Neural cell (in vitro differentiated cells): ENCODE data around the gene FGF2. TPM values are rescaled to one million over a fixed set of nuclear protein-coding genes. Genes with fewer than 3 reads are reported as not detected.

Source experiments
- H2AFZ ChIP-seq: fragments of 200-600, 300-800 bp; sonication (generic), shearing (Covaris generic); 2 replicates; pipeline ENCODE4 v1.6.0; 2014; ENCODE audit warnings: low read depth, mild to moderate bottlenecking, antibody characterized with exemption, low read length, moderate library complexity
- H3F3A ChIP-seq: fragments of 200-600 bp; shearing (Covaris generic); 2 replicates; pipeline ENCODE4 v1.6.1; 2016; ENCODE audit warnings: mild to moderate bottlenecking, moderate library complexity, mixed read lengths, antibody characterized with exemption, low read length; ENCODE audit not compliant: insufficient read depth, poor library complexity, severe bottlenecking
- H3K27ac ChIP-seq: fragments of 200-600, 300-800 bp; sonication (generic), shearing (Covaris generic); 2 replicates; pipeline ENCODE4 v1.5.1; 2014; ENCODE audit warnings: mild to moderate bottlenecking, low read length, moderate library complexity
- H3K27me3 ChIP-seq: fragments of 300-800, 200-600 bp; sonication (generic), shearing (Covaris generic); 2 replicates; pipeline ENCODE4 v1.6.0; 2014; ENCODE audit warnings: mild to moderate bottlenecking, low read depth, low read length, moderate library complexity; ENCODE audit not compliant: insufficient read depth
- H3K36me3 ChIP-seq: fragments of 300-800, 200-600 bp; sonication (generic), shearing (Covaris generic); 2 replicates; pipeline ENCODE4 v1.5.1; 2014; ENCODE audit warnings: mild to moderate bottlenecking, antibody characterized with exemption, low read length, moderate library complexity; ENCODE audit not compliant: insufficient read depth
- H3K4me2 ChIP-seq: fragments of 300-800, 200-600 bp; sonication (generic), shearing (Covaris generic); 2 replicates; pipeline ENCODE4 v1.6.0; 2014; ENCODE audit warnings: mild to moderate bottlenecking, low read length
- H3K4me3 ChIP-seq: fragments of 300-800, 200-600 bp; sonication (generic), shearing (Covaris generic); 2 replicates; pipeline ENCODE4 v1.5.1; 2014; ENCODE audit warnings: mild to moderate bottlenecking, low read length, moderate library complexity
- H3K79me2 ChIP-seq: fragments of 200-600 bp; shearing (Covaris generic); replicated peaks from 2 replicates; pipeline ENCODE4 v1.6.0; 2014; ENCODE audit warnings: mild to moderate bottlenecking, low read length, moderate library complexity; ENCODE audit not compliant: insufficient read depth
- H3K9ac ChIP-seq: fragments of 300-800, 200-600 bp; sonication (generic), shearing (Covaris generic); 2 replicates; pipeline ENCODE4 v1.6.1; 2016; ENCODE audit warnings: mild to moderate bottlenecking, low read length, mixed read lengths
- H3K9me2 ChIP-seq: fragments of 200-600 bp; shearing (Covaris generic); 2 replicates; pipeline ENCODE4 v1.6.1; 2016; ENCODE audit warnings: mild to moderate bottlenecking, low read length, mixed read lengths; ENCODE audit not compliant: insufficient read depth
- H3K9me3 ChIP-seq: fragments of 200-600, 300-800 bp; sonication (generic), shearing (Covaris generic); 2 replicates; pipeline ENCODE4 v1.6.1; 2016; ENCODE audit warnings: mild to moderate bottlenecking, mixed run types, low read length, moderate library complexity, mixed read lengths
- H4K20me1 ChIP-seq: fragments of 200-600 bp; shearing (Covaris generic); 2 replicates; pipeline ENCODE4 v1.6.1; 2016; ENCODE audit warnings: mild to moderate bottlenecking, mixed run types; ENCODE audit not compliant: insufficient read depth
- EP300 ChIP-seq: fragments of 450-650 bp; conservative IDR thresholded peaks from 2 replicates; pipeline ENCODE4 v1.6.1; 2014; ENCODE audit warnings: antibody characterized with exemption, mild to moderate bottlenecking, moderate library complexity; ENCODE audit not compliant: poor library complexity, severe bottlenecking
- EZH2 ChIP-seq: fragments of 200-600, 300-800 bp; shearing (Covaris generic), sonication (generic); IDR thresholded peaks from 2 replicates; pipeline ENCODE4 v1.6.1; 2014; ENCODE audit warnings: antibody characterized with exemption, low read length, borderline replicate concordance, mild to moderate bottlenecking; ENCODE audit not compliant: insufficient read depth, poor library complexity, severe bottlenecking
- MXI1 ChIP-seq: fragments of 450-650 bp; conservative IDR thresholded peaks from 2 replicates; pipeline ENCODE4 v1.6.1; 2014; ENCODE audit warnings: antibody characterized with exemption, mild to moderate bottlenecking; ENCODE audit not compliant: poor library complexity, severe bottlenecking
- POLR2AphosphoS5 ChIP-seq: IDR thresholded peaks from 2 replicates; pipeline ENCODE4 v1.6.1; 2012
- RAD21 ChIP-seq: fragments of 450-650 bp; conservative IDR thresholded peaks from 2 replicates; pipeline ENCODE4 v1.6.1; 2014; ENCODE audit warnings: antibody characterized with exemption, mild to moderate bottlenecking, moderate library complexity
- SMC3 ChIP-seq: fragments of 450-650 bp; conservative IDR thresholded peaks from 2 replicates; pipeline ENCODE4 v1.6.1; 2014; ENCODE audit warnings: antibody characterized with exemption, mild to moderate bottlenecking, moderate library complexity; ENCODE audit not compliant: poor library complexity
- TAF1 ChIP-seq: IDR thresholded peaks from 2 replicates; pipeline ENCODE4 v1.6.1; 2012; ENCODE audit warnings: low read depth
- polyA plus RNA-seq: library from polyadenylated mRNA; depleted of rRNA; stranded (reverse); fragments of >200 nt; gene quantifications from 2 replicates; pipeline ENCODE4 v1.2.3, GENCODE V29; 2014
- TF ChIP-seq, protein P1 (sequence below): IDR thresholded peaks from 2 replicates; pipeline ENCODE4 v1.6.1; 2012; ENCODE audit warnings: borderline replicate concordance

FGF2 gene
- polyA plus RNA-seq, 1 donor from 2014 or later: 5.8 TPM

DNA sequence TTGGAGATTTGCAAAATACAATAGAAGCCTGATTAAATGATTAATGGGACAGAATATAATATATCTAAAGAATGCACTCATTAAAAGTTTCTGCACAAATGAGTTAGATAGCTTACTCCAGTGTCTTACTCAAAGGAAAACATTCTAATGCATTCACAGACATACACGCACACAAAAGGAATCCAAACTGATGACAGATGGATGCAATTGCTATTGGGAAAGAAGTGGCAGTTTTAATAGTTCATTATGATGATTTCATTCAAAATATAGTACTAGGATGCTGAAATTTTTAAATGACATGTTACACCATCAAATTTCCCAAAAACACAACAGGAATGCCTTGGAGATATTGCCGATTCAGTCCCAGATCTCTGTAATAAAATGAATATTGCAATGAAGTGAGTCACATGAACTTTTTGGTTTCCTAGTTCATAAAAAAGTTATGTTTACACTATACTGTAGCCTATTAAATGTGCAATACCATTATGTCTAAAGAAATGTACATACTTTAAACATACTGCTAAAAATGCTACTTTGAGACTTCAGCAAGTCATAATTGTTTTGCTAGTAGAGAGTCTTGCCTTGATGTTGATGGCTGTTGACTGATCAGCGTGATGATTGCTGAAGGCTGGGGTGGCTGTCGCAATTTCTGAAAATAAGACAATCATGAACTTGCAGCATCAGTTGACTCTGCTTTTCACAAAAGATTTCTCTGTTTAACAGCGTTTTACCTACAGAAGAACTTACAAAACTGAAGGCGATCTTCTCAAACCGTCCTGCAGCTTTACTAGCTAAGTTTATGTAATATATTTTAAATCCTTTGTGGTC lies 48.6 kb upstream of the FGF2 start:
- H3K4me2 ChIP-seq: no peak overlapping the region
- no peaks in the 10 kb centered on the region for H3K9me3 ChIP-seq
- no peak overlapping the region for H3K9ac ChIP-seq

DNA sequence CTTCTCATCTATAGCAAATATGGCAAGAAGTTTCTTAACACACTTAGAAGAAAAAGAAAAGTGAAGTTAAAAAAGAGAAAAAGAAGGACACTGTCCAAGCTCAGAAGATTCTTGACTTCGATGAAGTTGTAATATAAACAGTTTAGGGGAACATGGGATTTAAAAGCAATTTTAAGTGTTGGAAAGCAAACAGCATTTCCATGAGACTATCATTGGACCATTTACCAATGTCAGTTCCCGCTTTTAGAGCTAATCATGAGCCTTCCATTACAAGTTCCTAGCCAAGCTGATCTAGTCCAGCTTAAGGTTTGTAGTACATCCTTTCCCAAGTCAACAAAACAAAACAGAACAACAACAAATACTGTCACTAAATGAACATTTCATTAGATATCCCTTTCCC lies 45.1 kb upstream of the FGF2 start:
- Histone ChIP-seq H4K20me1 (no peaks in the 10 kb centered on the region), H3K9ac (no peak overlapping the region), H3K79me2 (no peaks in the 10 kb centered on the region), H3K4me3 (no peak overlapping the region), H3F3A (no peaks in the 10 kb centered on the region), H3K4me2 (no peak overlapping the region), H3K27me3 (no peaks in the 10 kb centered on the region), H3K9me3 (no peaks in the 10 kb centered on the region), H3K36me3 (no peaks in the 10 kb centered on the region), H3K9me2 (no peaks in the 10 kb centered on the region), H2AFZ (no peak overlapping the region), H3K27ac (no peak overlapping the region)
- no peak for TF ChIP-seq EP300
- no peak for TF ChIP-seq SMC3

More for the DNA sequence above, 48.6 kb upstream of the FGF2 start:
- Histone ChIP-seq H3K36me3 (no peaks in the 10 kb centered on the region), H3K4me3 (no peak overlapping the region), H3F3A (no peaks in the 10 kb centered on the region), H3K9me2 (no peaks in the 10 kb centered on the region), H3K79me2 (no peaks in the 10 kb centered on the region), H3K27me3 (no peaks in the 10 kb centered on the region), H2AFZ (no peak overlapping the region), H3K27ac (no peak overlapping the region), H4K20me1 (no peaks in the 10 kb centered on the region)
- no peak for TF ChIP-seq POLR2AphosphoS5
- no peak for TF ChIP-seq EP300
- TF ChIP-seq EZH2: no peak
- TF ChIP-seq TAF1: no peak
- no peak for TF ChIP-seq MXI1

DNA sequence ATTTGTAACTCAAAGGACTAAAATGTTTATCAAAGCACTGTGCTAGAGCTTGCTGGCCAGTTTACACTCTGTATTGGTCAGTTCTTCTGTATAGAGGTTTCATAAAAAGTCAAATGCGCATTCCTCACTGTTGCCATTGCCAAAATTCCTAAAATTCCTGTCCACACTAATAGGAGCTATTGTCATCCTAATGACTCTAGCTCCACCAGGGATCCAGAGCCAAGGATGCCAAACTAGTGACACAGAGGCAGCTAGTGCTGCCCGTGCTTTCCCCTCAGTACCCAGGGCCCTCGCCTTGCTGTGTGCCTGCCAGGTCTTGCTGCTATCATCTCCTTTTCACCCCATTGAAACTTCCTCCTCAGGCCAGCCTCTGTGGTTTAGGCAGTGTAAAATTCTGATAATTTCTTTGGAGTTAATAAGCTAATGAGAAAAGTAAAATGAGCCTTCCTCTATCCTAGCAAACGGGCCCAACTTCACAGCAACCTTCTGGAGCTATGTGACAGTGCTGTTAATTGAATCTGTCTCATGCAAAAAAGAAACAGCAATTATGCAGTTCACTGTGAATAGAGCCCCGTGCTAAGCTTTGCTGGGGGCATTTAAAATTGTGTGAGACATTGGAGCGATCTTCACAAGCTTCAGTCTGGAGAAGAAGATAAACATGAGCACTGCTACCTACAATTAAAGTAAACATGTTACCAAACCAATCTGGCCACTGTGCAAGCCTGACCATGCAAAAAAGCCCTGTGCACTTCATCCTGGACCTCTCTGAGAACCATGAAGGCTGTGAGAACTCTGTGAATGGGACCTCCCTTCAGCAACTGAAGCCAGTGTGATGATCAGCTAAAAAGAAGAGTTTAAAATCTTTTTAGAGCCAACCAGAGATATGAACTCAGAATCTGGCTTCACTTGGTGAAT lies 43.1 kb upstream of the FGF2 start:
- H3K9ac ChIP-seq: no peak overlapping the region
- H2AFZ ChIP-seq: no peak overlapping the region
- no peaks in the 10 kb centered on the region for H3K9me3 ChIP-seq
- H3K36me3 ChIP-seq: no peaks in the 10 kb centered on the region
- H4K20me1 ChIP-seq: no peaks in the 10 kb centered on the region
- no peaks in the 10 kb centered on the region for H3K9me2 ChIP-seq
- no peaks in the 10 kb centered on the region for H3K27me3 ChIP-seq
- no peaks in the 10 kb centered on the region for H3K79me2 ChIP-seq
- H3K4me2 ChIP-seq: no peak overlapping the region
- no peak for TF ChIP-seq MXI1
- TF ChIP-seq EZH2: no peak
- no peak for TF ChIP-seq EP300
- TF ChIP-seq SMC3: no peak
- no peak for TF ChIP-seq TAF1
- TF ChIP-seq RAD21: no peak
- TF ChIP-seq, protein P1, sequence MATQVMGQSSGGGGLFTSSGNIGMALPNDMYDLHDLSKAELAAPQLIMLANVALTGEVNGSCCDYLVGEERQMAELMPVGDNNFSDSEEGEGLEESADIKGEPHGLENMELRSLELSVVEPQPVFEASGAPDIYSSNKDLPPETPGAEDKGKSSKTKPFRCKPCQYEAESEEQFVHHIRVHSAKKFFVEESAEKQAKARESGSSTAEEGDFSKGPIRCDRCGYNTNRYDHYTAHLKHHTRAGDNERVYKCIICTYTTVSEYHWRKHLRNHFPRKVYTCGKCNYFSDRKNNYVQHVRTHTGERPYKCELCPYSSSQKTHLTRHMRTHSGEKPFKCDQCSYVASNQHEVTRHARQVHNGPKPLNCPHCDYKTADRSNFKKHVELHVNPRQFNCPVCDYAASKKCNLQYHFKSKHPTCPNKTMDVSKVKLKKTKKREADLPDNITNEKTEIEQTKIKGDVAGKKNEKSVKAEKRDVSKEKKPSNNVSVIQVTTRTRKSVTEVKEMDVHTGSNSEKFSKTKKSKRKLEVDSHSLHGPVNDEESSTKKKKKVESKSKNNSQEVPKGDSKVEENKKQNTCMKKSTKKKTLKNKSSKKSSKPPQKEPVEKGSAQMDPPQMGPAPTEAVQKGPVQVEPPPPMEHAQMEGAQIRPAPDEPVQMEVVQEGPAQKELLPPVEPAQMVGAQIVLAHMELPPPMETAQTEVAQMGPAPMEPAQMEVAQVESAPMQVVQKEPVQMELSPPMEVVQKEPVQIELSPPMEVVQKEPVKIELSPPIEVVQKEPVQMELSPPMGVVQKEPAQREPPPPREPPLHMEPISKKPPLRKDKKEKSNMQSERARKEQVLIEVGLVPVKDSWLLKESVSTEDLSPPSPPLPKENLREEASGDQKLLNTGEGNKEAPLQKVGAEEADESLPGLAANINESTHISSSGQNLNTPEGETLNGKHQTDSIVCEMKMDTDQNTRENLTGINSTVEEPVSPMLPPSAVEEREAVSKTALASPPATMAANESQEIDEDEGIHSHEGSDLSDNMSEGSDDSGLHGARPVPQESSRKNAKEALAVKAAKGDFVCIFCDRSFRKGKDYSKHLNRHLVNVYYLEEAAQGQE: no peak
- no peaks in the 10 kb centered on the region for H3F3A ChIP-seq
- H3K27ac ChIP-seq: no peak overlapping the region
- H3K4me3 ChIP-seq: no peak overlapping the region
